ENCODE measurements around the gene YARS2.
"Not testable (repeated sequence)": the region's sequence is repeated elsewhere in the genome, so short reads cannot be mapped to it uniquely, and the experiment has no call there.

The YARS2 gene

DNA sequence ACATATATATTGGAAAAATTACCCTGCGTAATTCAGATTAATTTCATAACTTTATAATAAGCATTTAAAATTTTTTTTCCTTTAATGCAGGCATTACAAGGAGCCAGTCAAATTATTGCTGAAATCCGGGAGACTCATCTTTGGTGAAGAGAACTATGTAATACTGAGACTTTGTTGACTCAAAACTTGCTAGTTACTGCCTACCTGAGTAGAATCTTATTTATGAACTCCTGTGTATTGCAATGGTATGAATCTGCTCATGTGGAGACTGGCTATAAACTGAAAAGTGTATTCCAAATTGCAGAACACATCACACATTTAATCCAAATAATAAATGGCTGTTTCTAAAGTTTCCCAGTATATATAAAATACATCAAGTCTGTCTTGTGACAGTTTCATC, 12.4 kb downstream of the YARS2 start:
- H3K4me3 ChIP-seq (ENCODE audit: low read depth in 1 of 2, low read length in 2 of 2): no peak overlapping the region
- H3K9me3 ChIP-seq (ENCODE audit: low read length): no peaks in the 10 kb centered on the region
- H3K4me1 ChIP-seq (ENCODE audit: insufficient read depth, low read length): no peaks in the 10 kb centered on the region
- H3K9ac ChIP-seq (ENCODE audit: low read length): no peak overlapping the region
- H3K36me3 ChIP-seq (ENCODE audit: insufficient read depth, low read length): peaks cover 50% of the 10 kb centered on the region
- no peak overlapping the region for H3K27ac ChIP-seq (ENCODE audit: low read depth, low read length)
- no peaks in the 10 kb centered on the region for H3K27me3 ChIP-seq (ENCODE audit: control insufficient read depth in 1 of 2, insufficient read depth in 2 of 2, low read length in 2 of 2)

DNA sequence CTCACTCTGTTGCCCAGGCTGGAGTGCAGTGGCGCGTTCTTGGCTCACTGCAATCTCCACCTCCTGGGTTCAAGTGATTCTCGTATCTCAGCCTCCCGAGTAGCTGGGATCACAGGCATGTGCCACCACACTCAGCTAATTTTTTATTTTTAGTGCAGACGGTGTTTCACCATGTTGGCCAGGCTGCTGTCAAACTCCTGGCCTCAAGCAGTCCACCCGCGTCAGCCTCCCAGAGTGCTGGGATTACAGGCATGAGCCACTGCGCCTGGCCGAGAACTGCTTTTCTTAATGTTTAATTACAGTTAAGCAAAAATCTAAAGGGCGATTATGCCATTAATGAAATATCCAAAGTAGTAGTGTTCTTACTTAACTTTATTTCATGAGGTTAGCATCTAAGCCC, 13.6 kb downstream of the YARS2 start:
- no peak overlapping the region for H3K9ac ChIP-seq (ENCODE audit: low read length)
- no peaks in the 10 kb centered on the region for H3K9me3 ChIP-seq (ENCODE audit: low read length)
- no peak overlapping the region for H3K27ac ChIP-seq (ENCODE audit: low read depth, low read length)
- no peaks in the 10 kb centered on the region for H3K27me3 ChIP-seq (ENCODE audit: control insufficient read depth in 1 of 2, insufficient read depth in 2 of 2, low read length in 2 of 2)
- H3K4me3 ChIP-seq (ENCODE audit: low read depth in 1 of 2, low read length in 2 of 2): no peak overlapping the region
- H3K36me3 ChIP-seq (ENCODE audit: insufficient read depth, low read length): peaks cover 42% of the 10 kb centered on the region
- no peaks in the 10 kb centered on the region for H3K4me1 ChIP-seq (ENCODE audit: insufficient read depth, low read length)

DNA sequence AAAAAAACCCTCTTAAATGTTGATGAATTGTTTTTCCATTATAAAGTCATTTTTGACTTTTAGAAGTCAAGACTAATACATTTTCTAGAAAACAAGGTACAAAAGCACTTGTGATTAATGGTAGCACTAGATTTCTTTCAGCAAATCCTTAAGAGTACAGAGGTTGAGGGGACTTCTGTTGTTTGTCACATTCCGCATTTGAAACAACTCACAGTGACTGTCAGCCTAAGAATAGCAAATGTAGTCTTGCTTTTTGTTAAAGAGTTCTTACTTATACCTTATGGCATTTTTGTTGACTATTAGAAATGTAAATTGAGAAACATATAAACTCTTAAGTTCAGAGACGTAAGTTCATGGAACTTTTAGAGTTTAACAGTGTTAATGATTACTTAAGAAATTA, 16.4 kb downstream of the YARS2 start:
- H3K4me3 ChIP-seq (ENCODE audit: low read depth in 1 of 2, low read length in 2 of 2): no peak overlapping the region
- peaks cover 35% of the 10 kb centered on the region for H3K36me3 ChIP-seq (ENCODE audit: insufficient read depth, low read length)
- no peak overlapping the region for H3K9ac ChIP-seq (ENCODE audit: low read length)
- no peaks in the 10 kb centered on the region for H3K27me3 ChIP-seq (ENCODE audit: control insufficient read depth in 1 of 2, insufficient read depth in 2 of 2, low read length in 2 of 2)
- H3K4me1 ChIP-seq (ENCODE audit: insufficient read depth, low read length): no peaks in the 10 kb centered on the region
- no peaks in the 10 kb centered on the region for H3K9me3 ChIP-seq (ENCODE audit: low read length)
- H3K27ac ChIP-seq (ENCODE audit: low read depth, low read length): no peak overlapping the region

DNA sequence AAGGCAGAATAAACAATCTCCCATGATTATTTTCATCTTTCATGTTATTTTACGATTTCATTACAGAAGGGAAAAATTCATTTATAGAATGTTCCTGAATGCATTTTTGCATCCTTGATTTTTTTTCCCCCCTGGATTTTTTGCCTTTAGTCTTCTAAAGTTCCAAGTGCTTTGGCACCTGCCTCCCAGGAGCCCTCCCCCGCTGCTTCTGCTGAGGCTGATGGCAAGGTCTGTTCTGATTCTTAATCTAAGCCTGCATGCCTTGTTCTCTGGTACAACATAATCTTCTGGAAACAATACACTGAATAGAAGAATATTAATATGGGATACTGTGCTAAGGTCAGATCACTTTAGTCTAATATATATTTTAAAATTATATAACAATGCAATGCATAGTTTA, 18.0 kb downstream of the YARS2 start:
- Histone ChIP-seq H3K4me1 (ENCODE audit: insufficient read depth, low read length) (no peaks in the 10 kb centered on the region), H3K9me3 (ENCODE audit: low read length) (no peaks in the 10 kb centered on the region), H3K27me3 (ENCODE audit: control insufficient read depth in 1 of 2, insufficient read depth in 2 of 2, low read length in 2 of 2) (no peaks in the 10 kb centered on the region), H3K36me3 (ENCODE audit: insufficient read depth, low read length) (peaks cover 30% of the 10 kb centered on the region), H3K4me3 (ENCODE audit: low read depth in 1 of 2, low read length in 2 of 2) (no peak overlapping the region), H3K9ac (ENCODE audit: low read length) (no peak overlapping the region), H3K27ac (ENCODE audit: low read depth, low read length) (no peak overlapping the region)

DNA sequence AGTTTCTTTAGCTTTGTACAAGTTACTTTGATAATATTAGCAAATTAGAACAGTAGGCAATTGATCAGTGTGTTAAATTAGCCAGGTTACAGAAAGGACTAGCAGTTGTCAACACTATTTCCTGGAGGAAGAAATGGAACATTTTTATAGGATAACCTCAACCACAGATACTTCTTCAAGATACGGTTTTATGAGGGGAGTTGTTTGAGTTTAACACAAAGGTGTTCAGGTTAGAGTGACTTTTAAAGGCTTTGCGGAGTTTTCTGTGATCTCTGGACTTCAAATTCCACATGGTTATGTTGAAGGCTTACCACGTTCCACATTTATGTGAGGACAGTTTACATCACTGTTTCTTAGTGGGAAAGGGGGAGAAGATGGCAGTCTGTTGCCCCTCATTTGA, 19.3 kb downstream of the YARS2 start:
- Histone ChIP-seq H3K9me3 (ENCODE audit: low read length) (no peaks in the 10 kb centered on the region), H3K4me3 (ENCODE audit: low read depth in 1 of 2, low read length in 2 of 2) (no peak overlapping the region), H3K9ac (ENCODE audit: low read length) (no peak overlapping the region), H3K4me1 (ENCODE audit: insufficient read depth, low read length) (no peaks in the 10 kb centered on the region), H3K27ac (ENCODE audit: low read depth, low read length) (no peak overlapping the region), H3K36me3 (ENCODE audit: insufficient read depth, low read length) (peaks cover 39% of the 10 kb centered on the region), H3K27me3 (ENCODE audit: control insufficient read depth in 1 of 2, insufficient read depth in 2 of 2, low read length in 2 of 2) (no peaks in the 10 kb centered on the region)

DNA sequence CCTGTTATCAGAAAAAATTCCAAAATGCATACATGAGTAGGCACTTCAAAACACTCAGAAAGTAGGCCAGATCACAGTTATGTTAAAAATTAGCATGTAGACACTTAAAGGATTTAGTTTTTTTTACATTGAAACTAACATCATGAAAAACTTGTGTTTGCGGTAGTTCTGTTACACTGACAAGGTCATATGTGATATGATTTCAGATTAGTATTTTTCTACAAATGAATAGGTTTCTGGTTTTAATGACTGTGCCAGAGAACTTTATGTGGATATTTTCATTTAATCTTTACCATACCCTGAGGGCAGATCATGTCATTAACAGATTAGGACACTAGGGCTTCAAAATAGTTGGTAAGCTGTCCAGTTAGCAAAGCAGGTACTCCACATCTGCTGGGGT, 20.7 kb downstream of the YARS2 start:
- Histone ChIP-seq H3K9me3 (ENCODE audit: low read length) (no peaks in the 10 kb centered on the region), H3K36me3 (ENCODE audit: insufficient read depth, low read length) (peaks cover 30% of the 10 kb centered on the region), H3K27ac (ENCODE audit: low read depth, low read length) (no peak overlapping the region), H3K4me1 (ENCODE audit: insufficient read depth, low read length) (no peaks in the 10 kb centered on the region), H3K27me3 (ENCODE audit: control insufficient read depth in 1 of 2, insufficient read depth in 2 of 2, low read length in 2 of 2) (no peaks in the 10 kb centered on the region), H3K9ac (ENCODE audit: low read length) (no peak overlapping the region), H3K4me3 (ENCODE audit: low read depth in 1 of 2, low read length in 2 of 2) (no peak overlapping the region)

DNA sequence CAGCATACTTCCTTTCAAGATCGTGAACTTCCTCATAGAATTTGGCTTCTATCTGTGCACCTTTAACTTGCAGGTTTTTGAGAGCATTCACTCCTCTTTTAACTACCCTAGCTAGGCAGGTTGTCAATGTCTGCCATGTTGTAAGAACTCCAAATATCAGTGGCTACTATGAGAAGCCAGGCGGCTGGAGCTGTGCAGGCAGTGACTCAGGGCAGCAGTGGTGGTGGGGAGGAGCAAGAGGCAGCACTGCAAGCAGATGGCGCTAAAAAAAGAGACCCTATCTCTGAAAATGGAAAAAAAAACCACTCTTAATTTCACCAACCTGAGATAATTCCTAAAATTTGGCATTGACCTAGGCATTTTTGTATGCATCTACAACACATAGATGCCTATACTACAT, 28.5 kb downstream of the YARS2 start:
- peaks cover 37% of the 10 kb centered on the region for H3K36me3 ChIP-seq (ENCODE audit: insufficient read depth, low read length)
- no peak overlapping the region for H3K9ac ChIP-seq (ENCODE audit: low read length)

DNA sequence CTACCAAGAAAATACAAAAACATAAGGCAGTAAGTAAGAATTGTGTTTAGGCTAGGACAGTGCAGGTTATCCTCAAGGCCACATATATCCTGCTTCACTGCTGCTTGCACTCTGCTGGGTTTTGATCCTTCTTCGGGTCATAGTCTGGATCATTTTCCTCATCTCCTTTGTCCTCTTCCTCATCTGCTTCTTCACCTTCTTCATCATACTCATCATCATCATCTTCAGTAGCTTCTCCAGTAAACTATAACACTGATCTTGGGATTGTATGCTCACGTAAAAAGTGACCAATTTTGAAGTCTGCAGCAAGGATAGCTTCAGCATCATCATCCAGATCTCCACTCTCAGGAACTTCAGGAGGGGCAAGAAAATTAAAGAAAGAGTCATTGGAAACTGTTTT, 29.4 kb downstream of the YARS2 start:
- Histone ChIP-seq H3K9ac (ENCODE audit: low read length) (no peak overlapping the region), H3K4me1 (ENCODE audit: insufficient read depth, low read length) (no peaks in the 10 kb centered on the region), H3K27ac (ENCODE audit: low read depth, low read length) (no peak overlapping the region), H3K36me3 (ENCODE audit: insufficient read depth, low read length) (peaks cover 28% of the 10 kb centered on the region), H3K4me3 (ENCODE audit: low read depth in 1 of 2, low read length in 2 of 2) (no peak overlapping the region), H3K27me3 (ENCODE audit: control insufficient read depth in 1 of 2, insufficient read depth in 2 of 2, low read length in 2 of 2) (no peaks in the 10 kb centered on the region), H3K9me3 (ENCODE audit: low read length) (no peaks in the 10 kb centered on the region)

More for the DNA sequence above, 28.5 kb downstream of the YARS2 start:
- Histone ChIP-seq H3K4me1 (ENCODE audit: insufficient read depth, low read length) (no peaks in the 10 kb centered on the region), H3K9me3 (ENCODE audit: low read length) (no peaks in the 10 kb centered on the region), H3K27ac (ENCODE audit: low read depth, low read length) (no peak overlapping the region), H3K27me3 (ENCODE audit: control insufficient read depth in 1 of 2, insufficient read depth in 2 of 2, low read length in 2 of 2) (no peaks in the 10 kb centered on the region), H3K4me3 (ENCODE audit: low read depth in 1 of 2, low read length in 2 of 2) (no peak overlapping the region)

DNA sequence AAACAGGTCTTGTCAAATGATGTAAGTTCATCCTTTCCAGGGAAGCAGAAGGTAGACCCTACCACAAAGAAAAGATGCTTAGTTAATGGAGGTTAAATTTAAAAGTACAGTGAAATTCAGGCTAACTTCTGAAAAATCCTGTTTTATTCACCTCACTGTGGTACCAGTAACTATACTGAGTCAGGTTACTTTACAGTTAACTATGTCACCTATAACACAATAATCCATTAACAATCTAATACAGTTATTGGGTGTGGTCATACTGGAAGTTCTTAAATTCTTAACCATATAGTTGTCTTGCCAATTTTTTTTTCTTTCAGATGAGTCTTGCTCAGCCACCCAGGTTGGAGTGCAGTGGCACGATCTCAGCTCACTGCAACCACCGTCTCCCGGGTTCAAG, 30.4 kb downstream of the YARS2 start:
- not testable (repeated sequence) for H3K4me1 ChIP-seq (ENCODE audit: insufficient read depth, low read length); H3K4me3 ChIP-seq (ENCODE audit: low read depth in 1 of 2, low read length in 2 of 2); H3K9me3 ChIP-seq (ENCODE audit: low read length); H3K27me3 ChIP-seq (ENCODE audit: control insufficient read depth in 1 of 2, insufficient read depth in 2 of 2, low read length in 2 of 2); H3K9ac ChIP-seq (ENCODE audit: low read length); H3K27ac ChIP-seq (ENCODE audit: low read depth, low read length)
- peaks cover 26% of the 10 kb centered on the region for H3K36me3 ChIP-seq (ENCODE audit: insufficient read depth, low read length)

DNA sequence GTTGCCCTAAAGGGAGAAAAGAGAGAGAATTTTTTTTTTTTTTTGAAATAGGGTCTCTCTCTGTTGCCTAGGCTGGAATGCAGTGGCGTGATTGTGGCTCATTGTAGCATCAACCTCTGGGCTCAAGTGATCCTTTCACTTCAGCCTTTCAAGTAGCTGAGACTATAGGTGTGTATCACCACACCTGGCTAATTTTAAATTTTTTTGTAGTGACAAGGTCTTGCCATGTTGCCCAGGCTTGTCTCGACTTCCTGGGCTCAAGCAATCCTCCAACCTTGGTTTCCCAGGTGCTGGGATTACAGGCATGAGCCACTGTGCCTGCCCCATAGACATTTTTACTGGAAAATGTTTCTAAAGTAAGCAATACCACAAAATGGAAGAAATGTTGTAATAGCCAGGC, 36.8 kb downstream of the YARS2 start:
- Histone ChIP-seq H3K9ac (ENCODE audit: low read length) (no peak overlapping the region), H3K36me3 (ENCODE audit: insufficient read depth, low read length) (peaks cover 6% of the 10 kb centered on the region), H3K27ac (ENCODE audit: low read depth, low read length) (no peak overlapping the region), H3K4me3 (ENCODE audit: low read depth in 1 of 2, low read length in 2 of 2) (no peak overlapping the region), H3K9me3 (ENCODE audit: low read length) (no peaks in the 10 kb centered on the region), H3K4me1 (ENCODE audit: insufficient read depth, low read length) (no peaks in the 10 kb centered on the region), H3K27me3 (ENCODE audit: control insufficient read depth in 1 of 2, insufficient read depth in 2 of 2, low read length in 2 of 2) (no peaks in the 10 kb centered on the region)

DNA sequence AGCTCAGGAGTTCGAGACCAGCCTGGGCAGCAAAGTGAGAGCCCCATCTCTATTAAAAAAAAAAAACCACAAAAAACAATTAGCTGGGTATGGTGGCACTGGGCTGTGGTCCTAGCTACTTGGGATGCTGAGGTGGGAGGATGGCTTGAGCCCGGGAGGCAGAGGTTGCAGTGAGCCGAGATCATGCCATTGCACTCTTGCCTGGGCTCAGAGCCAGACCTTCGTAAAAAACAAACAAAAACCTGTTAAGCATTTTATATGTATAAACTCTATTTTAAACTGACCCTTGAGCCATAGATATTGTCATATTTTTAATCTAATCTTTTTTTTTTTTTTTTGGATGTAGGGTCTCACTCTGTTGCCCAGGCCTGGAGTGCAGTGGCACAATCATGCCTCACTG, 40.9 kb downstream of the YARS2 start:
- H3K27me3 ChIP-seq (ENCODE audit: control insufficient read depth in 1 of 2, insufficient read depth in 2 of 2, low read length in 2 of 2): no peaks in the 10 kb centered on the region
- H3K9me3 ChIP-seq (ENCODE audit: low read length): no peaks in the 10 kb centered on the region
- H3K4me3 ChIP-seq (ENCODE audit: low read depth in 1 of 2, low read length in 2 of 2): no peak overlapping the region
- no peak overlapping the region for H3K9ac ChIP-seq (ENCODE audit: low read length)
- H3K4me1 ChIP-seq (ENCODE audit: insufficient read depth, low read length): no peaks in the 10 kb centered on the region
- H3K27ac ChIP-seq (ENCODE audit: low read depth, low read length): no peak overlapping the region
- peaks cover 19% of the 10 kb centered on the region for H3K36me3 ChIP-seq (ENCODE audit: insufficient read depth, low read length)

DNA sequence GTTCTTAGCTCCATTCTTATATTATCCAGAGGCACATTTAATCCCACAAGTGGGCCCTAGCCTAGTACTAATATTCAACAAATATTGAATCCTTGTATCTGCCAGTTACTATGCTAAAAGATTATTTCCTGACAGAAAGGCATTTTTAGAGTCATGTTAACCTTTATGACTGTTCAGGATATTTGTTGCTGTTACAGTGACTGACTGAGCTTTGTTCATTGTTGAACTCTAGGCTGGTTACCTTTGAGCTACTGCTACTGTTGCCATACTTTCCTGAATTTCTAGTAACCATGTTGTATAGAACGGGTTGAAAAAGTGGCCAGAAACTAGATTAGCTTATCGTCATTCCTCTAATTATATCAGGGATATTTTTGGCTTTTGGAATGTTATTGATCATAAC, 46.8 kb downstream of the YARS2 start:
- peaks cover 15% of the 10 kb centered on the region for H3K36me3 ChIP-seq (ENCODE audit: insufficient read depth, low read length)
- no peak overlapping the region for H3K9ac ChIP-seq (ENCODE audit: low read length)

More for the DNA sequence above, 46.8 kb downstream of the YARS2 start:
- no peaks in the 10 kb centered on the region for H3K27me3 ChIP-seq (ENCODE audit: control insufficient read depth in 1 of 2, insufficient read depth in 2 of 2, low read length in 2 of 2)
- H3K4me1 ChIP-seq (ENCODE audit: insufficient read depth, low read length): no peaks in the 10 kb centered on the region
- no peak overlapping the region for H3K4me3 ChIP-seq (ENCODE audit: low read depth in 1 of 2, low read length in 2 of 2)
- no peak overlapping the region for H3K27ac ChIP-seq (ENCODE audit: low read depth, low read length)
- H3K9me3 ChIP-seq (ENCODE audit: low read length): no peaks in the 10 kb centered on the region

Data from muscle layer of colon (tissue), 2 donors.